SH-SY5Y (cell line): ENCODE results near the gene BTBD9.

Experiments used
- GATA2 ChIP-seq: IDR thresholded peaks from 2 replicates; pipeline ENCODE4 v1.6.1; 2011; ENCODE audit warnings: mild to moderate bottlenecking, low read depth, low read length
- GATA3 ChIP-seq: IDR thresholded peaks from 2 replicates; pipeline ENCODE4 v1.6.1; 2011; ENCODE audit warnings: low read depth, mild to moderate bottlenecking, low read length, moderate library complexity

- TF ChIP-seq GATA2, result no peak
- TF ChIP-seq GATA3, result no peak
Observed at GRCh38 chr6:38604700-38605099, 35.0 kb downstream of the BTBD9 start.
